ENCODE data around the gene NCKAP5. TPM values are rescaled to one million over a fixed set of nuclear protein-coding genes. Genes with fewer than 3 reads are reported as not detected.

Gene NCKAP5
- total RNA-seq, 4 donors from 2014 or later = 2.7 to 11.7 (median 5.6) TPM

GRCh38 chr2:132980304-132980703 lies 588.0 kb downstream of the NCKAP5 start:
- Histone ChIP-seq H3K27ac (no peak overlapping the region), H3K4me3 (no peak overlapping the region), H3K9me3 (no peaks in the 10 kb centered on the region), H3K27me3 (no peaks in the 10 kb centered on the region), H3K4me1 (no peaks in the 10 kb centered on the region), H3K36me3 (no peaks in the 10 kb centered on the region)
- DNase-seq (ENCODE audit: low spot score in 2 of 2) = no peak
- 60 to 88% methylated on average over 2 of the region's 2 CpGs for WGBS, 2 donors
- TF ChIP-seq POLR2A (IDR thresholded peaks at IDR 0.05) = no peak
- no peak for TF ChIP-seq CTCF (IDR thresholded peaks at IDR 0.05)
- no peak for TF ChIP-seq EP300 (IDR thresholded peaks at IDR 0.05)

DNA sequence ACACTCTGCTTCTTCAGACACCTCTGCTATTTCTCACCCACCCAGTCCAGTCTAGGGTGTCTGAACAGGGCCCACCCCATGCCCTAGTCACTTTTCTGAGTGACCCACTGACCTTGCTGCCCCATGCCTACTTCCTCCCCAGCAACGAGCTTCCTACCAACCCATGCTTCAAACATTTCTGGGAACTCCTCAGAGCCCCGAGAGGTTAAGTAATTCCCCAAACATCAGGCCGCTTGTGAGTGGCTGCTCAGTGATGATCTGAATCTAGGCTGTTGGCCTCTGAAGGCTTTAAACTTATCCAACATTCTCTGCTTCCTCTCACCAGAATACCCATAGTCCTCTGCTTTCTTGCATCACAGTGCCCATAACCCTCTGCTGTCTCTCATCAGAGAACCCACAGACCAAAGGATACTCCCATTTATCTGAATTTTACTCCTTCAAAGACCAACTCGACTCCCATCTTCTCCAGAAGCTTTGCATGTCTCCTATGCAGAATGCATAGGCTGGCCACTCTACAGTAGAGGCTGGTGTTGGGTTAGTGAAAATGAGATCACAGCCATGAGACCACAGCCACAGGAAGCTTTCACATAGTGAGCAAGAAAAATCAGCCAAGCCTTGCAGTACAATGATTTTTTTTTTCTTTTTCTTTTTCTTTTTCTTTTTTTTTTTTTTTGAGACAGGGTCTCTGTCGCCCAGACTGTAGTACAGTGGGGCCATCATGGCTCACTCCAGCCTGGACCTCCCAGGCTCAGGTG lies 588.7 kb downstream of the NCKAP5 start:
- Histone ChIP-seq H3K4me1 (no peaks in the 10 kb centered on the region), H3K27me3 (no peaks in the 10 kb centered on the region), H3K9me3 (no peaks in the 10 kb centered on the region), H3K36me3 (no peaks in the 10 kb centered on the region), H3K27ac (no peak overlapping the region), H3K4me3 (no peak overlapping the region)
- DNase-seq (ENCODE audit: low spot score in 2 of 2) = no peak
- 72 to 83% methylated on average over 5 of the region's 5 CpGs for WGBS, 2 donors
- no peak for TF ChIP-seq EP300 (IDR thresholded peaks at IDR 0.05)
- no peak for TF ChIP-seq CTCF (IDR thresholded peaks at IDR 0.05)
- no peak for TF ChIP-seq POLR2A (IDR thresholded peaks at IDR 0.05)

DNA sequence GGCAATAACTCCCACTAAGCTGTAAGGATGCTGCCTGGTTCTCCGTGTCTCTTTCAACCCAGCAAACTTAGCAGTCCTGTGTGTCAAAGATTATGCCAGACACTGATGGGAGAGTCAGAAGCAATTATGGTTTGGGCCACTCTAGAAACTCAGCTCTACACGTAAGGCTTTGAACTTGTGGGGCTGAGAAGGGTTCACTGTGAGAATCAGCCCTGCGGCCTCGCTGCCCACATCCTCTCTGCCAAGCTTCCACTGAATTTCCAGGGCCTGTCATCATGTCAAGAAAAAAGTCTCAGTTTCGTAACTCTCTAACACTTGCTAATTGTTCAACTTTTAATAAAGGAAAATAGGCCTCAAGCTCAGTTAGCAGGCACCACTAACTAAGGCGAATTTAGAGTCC lies 589.4 kb downstream of the NCKAP5 start:
- H3K4me3 ChIP-seq = no peak overlapping the region
- no peaks in the 10 kb centered on the region for H3K36me3 ChIP-seq
- 75 to 76% methylated on average over 6 of the region's 6 CpGs for whole genome bisulfite sequencing, 2 donors
- H3K27ac ChIP-seq = no peak overlapping the region
- TF ChIP-seq EP300 (IDR thresholded peaks at IDR 0.05) = no peak
- no peak for TF ChIP-seq CTCF (IDR thresholded peaks at IDR 0.05)
- no peak for DNase-seq (ENCODE audit: low spot score in 2 of 2)
- no peaks in the 10 kb centered on the region for H3K9me3 ChIP-seq
- H3K4me1 ChIP-seq = no peaks in the 10 kb centered on the region
- no peaks in the 10 kb centered on the region for H3K27me3 ChIP-seq

DNA sequence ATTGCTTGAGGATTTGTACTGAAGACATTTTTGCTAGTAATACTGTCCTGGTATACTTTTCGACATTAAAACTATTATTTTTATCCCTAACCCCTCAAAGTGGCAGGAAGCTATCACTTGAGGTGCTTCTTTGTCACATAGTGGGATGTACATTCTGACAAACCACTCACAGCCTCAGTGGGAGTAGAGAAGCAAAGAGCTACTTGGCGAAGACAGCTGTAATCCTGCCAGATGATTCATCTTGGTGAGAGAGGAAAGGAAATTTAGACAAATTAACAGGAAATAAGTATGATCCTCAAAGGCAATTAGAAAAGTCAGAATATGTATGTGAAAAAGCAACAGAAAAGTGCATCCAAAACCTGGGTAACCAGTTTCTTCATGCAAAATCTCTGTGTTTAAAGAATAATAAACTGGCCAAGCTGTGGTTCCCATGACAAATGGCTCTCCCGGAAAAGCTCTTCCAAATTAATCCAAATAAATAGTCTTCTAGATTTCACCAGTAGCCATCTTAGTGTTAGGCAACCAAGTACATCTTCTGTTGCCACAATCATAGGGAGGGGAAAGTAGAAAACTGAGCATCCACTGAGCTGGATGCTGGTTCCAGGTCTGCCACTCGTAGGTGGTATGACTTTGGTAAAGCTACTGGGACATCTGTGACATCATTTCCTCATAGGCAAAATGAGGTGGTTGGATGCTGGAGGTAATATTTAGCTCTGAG lies 590.3 kb downstream of the NCKAP5 start:
- no peak for DNase-seq (ENCODE audit: low spot score in 2 of 2)
- TF ChIP-seq CTCF (IDR thresholded peaks at IDR 0.05) (no peak), EP300 (IDR thresholded peaks at IDR 0.05) (no peak), POLR2A (IDR thresholded peaks at IDR 0.05) (no peak)
- 76 to 78% methylated on average over 4 of the region's 4 CpGs for WGBS, 2 donors
- Histone ChIP-seq H3K27me3 (no peaks in the 10 kb centered on the region), H3K9me3 (no peaks in the 10 kb centered on the region), H3K4me3 (no peak overlapping the region), H3K27ac (no peak overlapping the region), H3K36me3 (no peaks in the 10 kb centered on the region), H3K4me1 (no peaks in the 10 kb centered on the region)
